Embryonic facial prominence (tissue), 1 donor: ENCODE results near the gene CRY1.

Experiments used
- DNase-seq: peaks from one replicate; pipeline ENCODE4 v3.0.0-alpha.2; 2016; ENCODE audit errors: extremely low spot score

Gene CRY1

DNA sequence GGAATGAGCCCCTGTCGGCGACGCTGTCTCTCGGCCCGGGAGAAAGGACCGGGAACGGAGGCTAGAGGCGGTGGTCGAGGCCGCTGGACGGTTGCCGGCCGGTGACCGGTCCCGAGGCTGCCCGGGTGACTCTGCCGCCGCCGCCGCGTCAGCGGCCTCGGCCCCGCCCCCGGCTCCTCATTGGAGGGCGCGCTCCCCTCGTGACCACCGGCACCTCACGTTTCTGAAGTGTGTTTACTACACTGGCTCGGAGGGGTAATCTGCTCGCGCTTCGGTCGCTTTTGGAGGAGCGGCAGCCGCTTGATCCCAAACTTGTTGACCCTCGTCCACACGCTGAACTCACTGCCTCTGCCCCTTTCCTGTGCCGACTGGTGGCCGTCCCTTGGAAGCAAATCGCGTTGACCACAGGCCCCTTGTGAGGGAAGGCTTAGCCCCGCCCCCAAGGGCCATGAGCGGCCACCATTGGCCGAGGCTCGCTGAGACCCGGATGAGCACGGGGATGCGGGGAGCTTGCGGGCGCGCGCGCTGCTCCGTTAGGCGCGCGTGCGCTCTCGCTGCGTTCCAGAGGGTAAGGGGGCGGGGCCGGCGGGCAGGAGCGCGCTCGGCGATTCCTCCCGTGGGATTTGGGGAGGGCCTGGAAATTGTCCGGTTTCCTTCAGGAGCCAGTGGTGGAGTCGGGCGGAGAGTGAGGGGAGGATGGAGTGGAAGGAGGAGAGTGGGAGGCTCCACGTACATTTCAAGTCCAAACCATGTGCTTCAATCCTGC lies at the start of gene CRY1:
TSS of gene CRY1 (minus strand) at position 133 of the 766 bp plus-strand sequence. CDS start 588 bp downstream, outside the sequence.
- DNase-seq = peak; percentile 90

DNA sequence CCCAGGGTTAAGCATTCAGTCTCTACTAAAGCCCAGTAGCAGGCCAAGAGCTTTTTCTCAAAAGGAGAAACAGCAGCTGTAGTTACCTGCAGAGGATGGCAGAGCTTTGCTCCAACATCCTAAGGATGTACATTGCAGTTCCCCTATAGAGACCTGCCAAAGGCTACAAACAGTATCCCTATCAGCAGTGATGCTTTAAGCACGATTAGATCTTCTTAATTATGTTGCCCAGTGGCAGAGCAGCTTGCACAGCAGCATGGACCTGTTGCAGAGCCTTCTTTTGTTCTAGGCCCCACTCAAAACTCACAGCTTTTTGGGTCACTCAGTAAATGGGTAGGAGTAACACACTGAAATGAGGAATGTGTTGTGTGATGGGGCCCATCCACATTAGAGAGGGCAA lies 46.4 kb upstream of the CRY1 start:
- DNase-seq = no peak

DNA sequence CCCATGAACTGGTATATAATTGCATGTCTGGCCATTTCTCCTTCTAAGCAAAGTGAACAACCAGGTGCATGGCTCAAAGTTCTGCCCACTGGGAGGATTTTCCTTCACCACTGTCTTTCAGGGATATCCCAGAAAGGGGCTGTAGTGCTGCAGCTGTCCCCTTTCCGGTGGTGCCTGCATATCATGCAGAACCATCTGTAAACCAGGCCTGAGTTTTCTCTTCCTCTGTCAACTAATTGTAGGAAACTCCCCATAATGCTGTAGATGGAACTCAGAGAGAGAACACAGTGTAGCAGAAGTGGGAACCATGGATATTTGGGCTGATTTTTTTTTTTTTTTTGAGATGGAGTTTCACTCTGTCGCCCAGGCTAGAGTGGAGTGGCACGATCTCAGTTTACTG lies 45.6 kb upstream of the CRY1 start:
- DNase-seq = no peak

GRCh38 chr12:107135177-107135576 lies 41.8 kb upstream of the CRY1 start:
- DNase-seq = no peak

DNA sequence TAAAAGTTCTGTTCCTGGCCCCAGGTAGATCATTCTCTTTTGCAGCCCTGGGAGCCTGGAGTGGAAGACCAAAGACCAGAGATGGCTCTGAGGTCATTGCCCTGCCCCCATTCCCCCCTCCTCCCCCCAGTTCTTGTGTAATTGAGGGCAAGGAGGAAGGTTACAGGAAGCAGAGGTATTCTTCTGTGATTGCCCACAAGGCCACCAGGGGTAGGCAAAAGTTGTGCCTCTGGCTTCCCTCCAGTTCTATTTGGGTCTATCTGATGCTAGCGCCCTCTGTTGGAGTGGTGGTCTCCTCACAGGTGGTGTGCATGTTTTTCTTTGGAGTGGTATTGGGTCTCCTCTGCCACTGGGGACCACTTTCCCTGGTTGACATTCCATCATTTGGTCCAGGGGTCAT lies 41.2 kb upstream of the CRY1 start:
- DNase-seq = no peak

GRCh38 chr12:107133462-107133861 lies 40.1 kb upstream of the CRY1 start:
- DNase-seq = no peak

DNA sequence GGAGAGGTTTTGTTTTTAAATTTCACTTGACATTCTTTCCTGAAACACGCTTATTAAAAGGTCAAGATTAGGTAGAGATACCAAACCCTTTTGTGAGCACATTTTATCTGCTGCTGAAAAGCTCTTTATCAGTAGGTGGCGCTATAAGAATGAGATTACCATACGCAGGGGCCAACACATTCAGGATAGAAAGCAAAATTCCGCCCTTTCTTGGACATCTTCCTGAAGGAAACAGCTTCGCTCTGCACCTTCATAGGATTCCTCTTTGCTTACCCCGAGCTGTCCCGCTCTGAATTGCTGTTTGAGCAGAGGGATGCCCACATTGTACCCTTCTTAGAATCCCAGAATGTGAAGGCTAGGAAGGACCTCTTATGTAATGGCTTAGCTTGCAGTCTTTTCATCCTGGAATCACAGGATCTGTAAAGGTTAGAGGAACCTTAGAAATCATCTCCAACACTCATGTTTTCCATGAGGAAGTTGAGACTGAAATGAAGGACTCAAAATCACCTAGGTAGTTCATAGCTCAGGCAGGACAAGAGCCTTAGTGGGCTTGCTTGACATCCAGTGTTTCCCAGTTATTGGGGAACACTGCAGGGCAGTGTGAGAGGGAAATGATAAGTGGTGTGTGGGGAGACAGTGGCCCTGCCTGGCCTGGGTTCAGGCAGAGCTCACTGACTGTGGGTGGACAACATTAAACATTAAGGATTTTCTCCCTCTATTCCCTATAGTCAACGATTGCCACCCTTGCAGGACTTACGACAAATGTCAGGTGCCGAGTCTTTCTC lies 38.7 kb upstream of the CRY1 start:
- peak; percentile 36 for DNase-seq

GRCh38 chr12:107130830-107131611 lies 37.7 kb upstream of the CRY1 start:
- DNase-seq = no peak

- DNase-seq = no peak
Measured at GRCh38 chr12:107129315-107129930, 36.1 kb upstream of the CRY1 start.

DNA sequence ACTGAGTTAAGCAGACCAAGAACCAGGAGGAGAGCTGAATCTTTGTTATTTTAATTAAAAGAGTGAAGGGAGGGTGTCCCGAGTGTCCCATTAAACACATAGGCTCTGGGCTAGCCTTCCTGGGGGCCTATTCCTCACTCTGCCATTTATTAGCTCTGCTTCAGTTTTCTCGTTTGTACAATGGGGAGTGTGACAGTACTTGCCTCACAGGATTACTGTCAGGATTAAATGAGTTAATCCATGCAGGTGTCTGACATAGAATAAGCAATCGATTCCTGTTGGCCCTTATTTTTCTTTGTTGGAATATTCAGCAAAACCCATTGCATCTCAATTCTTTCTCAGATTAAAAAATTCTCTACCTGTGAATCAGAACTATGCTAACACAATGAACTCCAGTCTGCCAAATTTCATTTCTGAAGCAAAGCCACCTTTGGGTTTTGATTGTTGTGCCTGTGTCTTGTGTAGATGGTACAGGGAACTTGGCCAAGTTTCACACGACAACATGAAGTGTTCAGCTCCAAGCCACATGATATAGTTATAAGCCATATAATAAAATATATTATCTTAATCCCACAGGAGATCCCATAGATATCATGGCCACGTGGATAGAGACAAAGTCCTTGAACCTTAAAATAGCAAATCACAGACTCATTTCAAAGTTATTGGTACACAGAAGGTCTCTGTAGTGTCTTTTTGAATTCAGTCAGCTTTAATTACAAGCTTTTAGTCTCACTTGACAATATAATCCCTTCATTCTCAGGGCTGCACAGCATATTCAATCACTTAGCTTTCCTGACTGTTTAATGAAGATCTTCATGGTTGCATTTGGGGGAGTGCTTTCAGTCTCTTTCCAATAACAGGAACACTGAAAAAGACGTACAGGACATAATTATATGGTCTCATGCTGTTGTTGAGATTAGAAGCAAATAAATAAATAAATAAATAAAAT lies 34.4 kb upstream of the CRY1 start:
- no peak for DNase-seq

DNA sequence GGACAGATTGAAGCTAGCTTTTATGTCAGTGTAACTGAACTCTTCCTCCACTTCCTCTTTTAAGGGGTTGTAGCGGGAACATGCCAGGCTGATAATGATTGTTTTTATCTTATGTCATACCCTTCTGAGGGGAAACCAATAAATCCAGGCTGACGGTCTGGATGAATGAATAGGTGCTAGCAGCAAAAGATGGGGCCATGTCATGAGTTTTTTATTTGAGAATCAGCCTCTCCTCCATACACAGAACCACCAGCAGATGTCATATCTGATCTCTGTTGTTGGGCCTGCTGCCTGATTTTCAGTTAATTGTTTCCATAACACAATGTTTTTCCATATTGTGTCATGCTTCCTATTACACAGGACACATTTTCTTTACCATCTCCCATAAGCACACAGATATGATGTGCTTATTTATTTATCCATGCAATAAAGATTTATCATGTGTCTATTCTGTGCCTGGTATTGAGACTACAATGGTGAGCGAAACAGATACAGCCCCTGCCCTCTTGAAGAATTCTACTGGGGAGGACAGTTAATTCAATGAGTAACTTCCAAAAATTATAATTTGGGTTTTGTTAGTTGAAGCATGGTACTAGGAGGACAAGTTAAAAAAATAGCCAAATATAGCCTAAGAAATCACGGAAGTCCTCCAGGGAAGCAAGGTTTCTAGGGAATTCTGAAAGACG lies 33.6 kb upstream of the CRY1 start:
- DNase-seq = no peak

- DNase-seq = no peak
Measured at GRCh38 chr12:107125833-107126232, 32.5 kb upstream of the CRY1 start.

GRCh38 chr12:107122452-107122958 lies 29.2 kb upstream of the CRY1 start:
- no peak for DNase-seq

- no peak for DNase-seq
Measured at GRCh38 chr12:107119091-107119490, 25.7 kb upstream of the CRY1 start.

GRCh38 chr12:107118624-107119023 lies 25.3 kb upstream of the CRY1 start:
- DNase-seq = no peak

GRCh38 chr12:107115119-107115518 lies 21.8 kb upstream of the CRY1 start:
- no peak for DNase-seq

- no peak for DNase-seq
Measured at GRCh38 chr12:107111314-107111713, 18.0 kb upstream of the CRY1 start.

DNA sequence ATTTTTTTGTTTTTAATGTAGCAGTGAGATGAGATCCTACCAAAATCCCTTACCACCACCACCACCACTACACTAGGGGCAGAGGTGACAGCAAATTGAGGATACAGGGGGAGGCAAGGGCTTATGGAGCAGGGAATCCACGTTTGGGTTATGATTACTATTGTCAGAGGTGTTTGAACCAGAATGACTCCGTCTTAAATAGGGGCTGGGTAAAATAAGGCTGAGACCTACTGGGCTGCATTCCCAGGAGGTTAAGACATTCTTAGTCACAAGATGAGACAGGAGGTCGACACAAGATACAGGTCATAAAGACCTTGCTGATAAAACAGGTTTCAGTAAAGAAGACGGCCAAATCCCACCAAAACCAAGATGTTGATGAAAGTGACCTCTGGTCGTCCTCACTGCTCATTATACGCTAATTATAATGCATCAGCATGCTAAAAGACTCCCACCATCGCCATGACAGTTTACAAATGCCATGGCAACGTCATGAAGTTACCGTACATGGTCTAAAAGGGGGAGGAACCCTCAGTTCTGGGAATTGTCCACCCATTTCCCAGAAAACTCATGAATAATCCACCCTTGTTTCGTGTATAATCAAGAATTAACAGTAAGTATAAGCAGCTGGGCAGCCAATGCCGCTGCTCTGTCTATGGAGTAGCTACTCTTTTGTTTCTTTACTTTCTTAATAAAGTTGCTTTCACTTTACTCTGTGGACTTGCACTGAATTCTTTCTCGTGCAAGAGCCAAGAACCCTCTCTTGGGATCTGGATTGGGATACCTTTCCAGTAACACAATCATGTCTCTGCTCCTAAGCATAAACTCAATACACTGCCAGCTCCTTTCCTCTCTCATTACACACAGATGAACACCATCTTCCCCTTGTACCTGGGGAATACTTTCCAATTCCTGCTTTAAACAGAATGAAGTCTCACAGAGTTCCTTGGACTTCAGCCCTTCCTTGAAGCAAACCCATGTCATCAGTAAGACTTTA lies 16.7 kb upstream of the CRY1 start:
- no peak for DNase-seq
